ENCODE results near the gene ANKRD55.
"Not testable (repeated sequence)": the region's sequence is repeated elsewhere in the genome, so short reads cannot be mapped to it uniquely, and the experiment has no call there.

Gene ANKRD55

GRCh38 chr5:56215019-56215830 lies 17.9 kb downstream of the ANKRD55 start:
- DNase-seq: no peak
- H3K36me3 ChIP-seq: no peaks in the 10 kb centered on the region
- H3K27me3 ChIP-seq (ENCODE audit: insufficient read depth, low read depth, severe bottlenecking): no peaks in the 10 kb centered on the region
- no peak overlapping the region for H3K4me3 ChIP-seq (ENCODE audit: low read depth, low read length)
- TF ChIP-seq CTCF (IDR thresholded peaks at IDR 0.05; ENCODE audit: low read depth, low read length): no peak
- peaks cover 8% of the 10 kb centered on the region for H3K9me3 ChIP-seq (ENCODE audit: severe bottlenecking)
- H3K27ac ChIP-seq: no peak overlapping the region

GRCh38 chr5:56213886-56214535 lies 19.1 kb downstream of the ANKRD55 start:
- not testable (repeated sequence) for H3K4me3 ChIP-seq (ENCODE audit: low read depth, low read length); H3K36me3 ChIP-seq; H3K27me3 ChIP-seq (ENCODE audit: insufficient read depth, low read depth, severe bottlenecking); H3K9me3 ChIP-seq (ENCODE audit: severe bottlenecking)
- peak overlapping the region; percentile 7; the same call in 1 of the 2 replicates for H3K27ac ChIP-seq
- DNase-seq: peak; percentile 27

- no peak for TF ChIP-seq CTCF (IDR thresholded peaks at IDR 0.05; ENCODE audit: low read depth, low read length)
Measured at GRCh38 chr5:56212130-56212879, 20.8 kb downstream of the ANKRD55 start.

GRCh38 chr5:56211298-56211865 lies 21.7 kb downstream of the ANKRD55 start:
- peaks cover 8% of the 10 kb centered on the region for H3K9me3 ChIP-seq (ENCODE audit: severe bottlenecking)
- no peaks in the 10 kb centered on the region for H3K27me3 ChIP-seq (ENCODE audit: insufficient read depth, low read depth, severe bottlenecking)
- no peak for DNase-seq
- no peak overlapping the region for H3K4me3 ChIP-seq (ENCODE audit: low read depth, low read length)
- no peak for TF ChIP-seq CTCF (IDR thresholded peaks at IDR 0.05; ENCODE audit: low read depth, low read length)
- no peak overlapping the region for H3K27ac ChIP-seq
- no peaks in the 10 kb centered on the region for H3K36me3 ChIP-seq

More at GRCh38 chr5:56212130-56212879, 20.8 kb downstream of the ANKRD55 start:
- H3K9me3 ChIP-seq (ENCODE audit: severe bottlenecking): peaks cover 8% of the 10 kb centered on the region
- no peak for DNase-seq
- H3K4me3 ChIP-seq (ENCODE audit: low read depth, low read length): no peak overlapping the region
- no peak overlapping the region for H3K27ac ChIP-seq
- no peaks in the 10 kb centered on the region for H3K27me3 ChIP-seq (ENCODE audit: insufficient read depth, low read depth, severe bottlenecking)
- no peaks in the 10 kb centered on the region for H3K36me3 ChIP-seq

GRCh38 chr5:56208681-56209080 lies 24.4 kb downstream of the ANKRD55 start:
- TF ChIP-seq CTCF (IDR thresholded peaks at IDR 0.05; ENCODE audit: low read depth, low read length): no peak
- Histone ChIP-seq H3K4me3 (ENCODE audit: low read depth, low read length) (no peak overlapping the region), H3K9me3 (ENCODE audit: severe bottlenecking) (peaks cover 2% of the 10 kb centered on the region), H3K36me3 (no peaks in the 10 kb centered on the region), H3K27me3 (ENCODE audit: insufficient read depth, low read depth, severe bottlenecking) (no peaks in the 10 kb centered on the region), H3K27ac (no peak overlapping the region)
- no peak for DNase-seq

- no peak for TF ChIP-seq CTCF (IDR thresholded peaks at IDR 0.05; ENCODE audit: low read depth, low read length)
- no peak overlapping the region for H3K27ac ChIP-seq
- no peaks in the 10 kb centered on the region for H3K9me3 ChIP-seq (ENCODE audit: severe bottlenecking)
- no peaks in the 10 kb centered on the region for H3K36me3 ChIP-seq
- no peak for DNase-seq
- H3K4me3 ChIP-seq (ENCODE audit: low read depth, low read length): no peak overlapping the region
- no peaks in the 10 kb centered on the region for H3K27me3 ChIP-seq (ENCODE audit: insufficient read depth, low read depth, severe bottlenecking)
Measured at GRCh38 chr5:56207537-56207936, 25.6 kb downstream of the ANKRD55 start.

Measured in WERI-Rb-1 (cell line).